Measurements from ENCODE around the gene IGSF21.

Gene IGSF21

GRCh38 chr1:18234790-18235242 lies 127.2 kb downstream of the IGSF21 start (continued):
- TF ChIP-seq CREB5 (CRISPR knock-in tag; IDR thresholded peaks at IDR 0.05; ENCODE audit: low read depth) (no peak), ESRRG (CRISPR knock-in tag; IDR thresholded peaks at IDR 0.05) (no peak)

- ATAC-seq: no peak
- no peak for TF ChIP-seq CSDC2 (CRISPR knock-in tag; IDR thresholded peaks at IDR 0.05)
- TF ChIP-seq TOX (CRISPR knock-in tag; IDR thresholded peaks at IDR 0.05; ENCODE audit: borderline replicate concordance): no peak
- no peak for TF ChIP-seq CSRNP3 (CRISPR knock-in tag; IDR thresholded peaks at IDR 0.05)
- no peak for TF ChIP-seq ISL1 (CRISPR knock-in tag; IDR thresholded peaks at IDR 0.05)
- no peak for TF ChIP-seq ARNTL (CRISPR knock-in tag; IDR thresholded peaks at IDR 0.05; ENCODE audit: borderline replicate concordance, low read depth)
- TF ChIP-seq ZC3H10 (CRISPR knock-in tag; IDR thresholded peaks at IDR 0.05): no peak
- no peak for TF ChIP-seq PPARA (CRISPR knock-in tag; IDR thresholded peaks at IDR 0.05; ENCODE audit: borderline replicate concordance)
- no peak for TF ChIP-seq BACH2 (CRISPR knock-in tag; IDR thresholded peaks at IDR 0.05; ENCODE audit: borderline replicate concordance)
- TF ChIP-seq POU6F1 (CRISPR knock-in tag; IDR thresholded peaks at IDR 0.05; ENCODE audit: borderline replicate concordance, low read depth): no peak
- no peak for TF ChIP-seq GLIS3 (CRISPR knock-in tag; IDR thresholded peaks at IDR 0.05)
- TF ChIP-seq CREB5 (CRISPR knock-in tag; IDR thresholded peaks at IDR 0.05; ENCODE audit: low read depth): no peak
- no peak for TF ChIP-seq TSHZ2 (CRISPR knock-in tag; IDR thresholded peaks at IDR 0.05)
- no peak for TF ChIP-seq OSR1 (CRISPR knock-in tag; IDR thresholded peaks at IDR 0.05)
- TF ChIP-seq ZFP3 (CRISPR knock-in tag; IDR thresholded peaks at IDR 0.05): no peak
- TF ChIP-seq PATZ1 (CRISPR knock-in tag; IDR thresholded peaks at IDR 0.05; ENCODE audit: borderline replicate concordance): no peak
Measured at GRCh38 chr1:18237371-18237770, 129.8 kb downstream of the IGSF21 start.

- no peak for ATAC-seq
- TF ChIP-seq CREB5 (CRISPR knock-in tag; IDR thresholded peaks at IDR 0.05; ENCODE audit: low read depth): no peak
- TF ChIP-seq TSHZ2 (CRISPR knock-in tag; IDR thresholded peaks at IDR 0.05): no peak
Measured at GRCh38 chr1:18238190-18238589, 130.6 kb downstream of the IGSF21 start.

Data from SK-N-SH treated with all-trans-retinoic acid at 6 μM for 48 hours (cell line).